Measurements from ENCODE around the gene PEX16. TPM values are rescaled to one million over a fixed set of nuclear protein-coding genes. Genes with fewer than 3 reads are reported as not detected.

PEX16 gene
- total RNA-seq, 1 donor: 24.6 TPM

DNA sequence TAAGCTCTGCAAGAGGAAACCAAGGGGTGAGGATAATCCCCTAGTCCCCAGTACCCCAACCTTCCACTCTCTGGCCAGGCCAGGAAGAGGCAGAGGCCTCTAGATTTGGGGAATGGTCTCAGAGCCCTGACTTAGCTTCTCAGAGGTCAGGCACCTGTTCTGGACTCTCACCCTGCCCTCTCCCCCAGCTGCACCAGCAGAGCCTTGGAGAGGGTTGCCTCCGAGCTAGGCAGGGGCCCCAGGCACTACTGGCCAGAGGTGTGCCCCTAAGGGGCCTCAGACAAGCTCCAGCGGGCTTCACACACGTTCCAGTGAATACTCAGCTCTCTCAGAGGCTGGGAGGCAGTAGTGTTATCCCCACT lies 18.6 kb downstream of the PEX16 start:
- TF ChIP-seq, protein P1, sequence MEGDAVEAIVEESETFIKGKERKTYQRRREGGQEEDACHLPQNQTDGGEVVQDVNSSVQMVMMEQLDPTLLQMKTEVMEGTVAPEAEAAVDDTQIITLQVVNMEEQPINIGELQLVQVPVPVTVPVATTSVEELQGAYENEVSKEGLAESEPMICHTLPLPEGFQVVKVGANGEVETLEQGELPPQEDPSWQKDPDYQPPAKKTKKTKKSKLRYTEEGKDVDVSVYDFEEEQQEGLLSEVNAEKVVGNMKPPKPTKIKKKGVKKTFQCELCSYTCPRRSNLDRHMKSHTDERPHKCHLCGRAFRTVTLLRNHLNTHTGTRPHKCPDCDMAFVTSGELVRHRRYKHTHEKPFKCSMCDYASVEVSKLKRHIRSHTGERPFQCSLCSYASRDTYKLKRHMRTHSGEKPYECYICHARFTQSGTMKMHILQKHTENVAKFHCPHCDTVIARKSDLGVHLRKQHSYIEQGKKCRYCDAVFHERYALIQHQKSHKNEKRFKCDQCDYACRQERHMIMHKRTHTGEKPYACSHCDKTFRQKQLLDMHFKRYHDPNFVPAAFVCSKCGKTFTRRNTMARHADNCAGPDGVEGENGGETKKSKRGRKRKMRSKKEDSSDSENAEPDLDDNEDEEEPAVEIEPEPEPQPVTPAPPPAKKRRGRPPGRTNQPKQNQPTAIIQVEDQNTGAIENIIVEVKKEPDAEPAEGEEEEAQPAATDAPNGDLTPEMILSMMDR (IDR thresholded peaks at IDR 0.05; ENCODE audit: insufficient read depth, low read depth, low read length): no peak
- H3K4me3 ChIP-seq (ENCODE audit: low read depth, low read length): no peak overlapping the region
- no peak for DNase-seq (ENCODE audit: low read depth)

DNA sequence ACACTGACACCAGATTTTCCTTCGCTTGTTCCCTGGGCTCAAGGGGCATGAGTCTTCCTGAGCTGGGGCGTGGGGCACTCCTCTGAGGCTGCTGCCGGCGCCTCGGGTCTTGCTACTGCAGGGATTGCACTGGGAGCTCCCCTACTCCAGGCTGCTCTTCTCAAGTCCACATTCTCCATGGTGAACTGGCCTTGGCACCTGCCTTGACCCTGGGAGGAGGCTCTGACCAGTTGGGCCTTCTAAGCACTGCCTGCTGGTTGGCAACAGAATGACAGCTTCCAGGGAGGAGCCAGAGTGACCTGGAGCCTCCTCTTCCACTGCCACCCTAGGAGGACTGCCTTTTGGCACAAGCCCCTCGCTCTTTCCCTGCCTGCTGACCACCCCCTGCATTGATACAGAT lies 20.1 kb downstream of the PEX16 start:
- TF ChIP-seq, protein P1 (IDR thresholded peaks at IDR 0.05; ENCODE audit: insufficient read depth, low read depth, low read length): no peak
- H3K4me3 ChIP-seq (ENCODE audit: low read depth, low read length): no peak overlapping the region
- no peak for DNase-seq (ENCODE audit: low read depth)

DNA sequence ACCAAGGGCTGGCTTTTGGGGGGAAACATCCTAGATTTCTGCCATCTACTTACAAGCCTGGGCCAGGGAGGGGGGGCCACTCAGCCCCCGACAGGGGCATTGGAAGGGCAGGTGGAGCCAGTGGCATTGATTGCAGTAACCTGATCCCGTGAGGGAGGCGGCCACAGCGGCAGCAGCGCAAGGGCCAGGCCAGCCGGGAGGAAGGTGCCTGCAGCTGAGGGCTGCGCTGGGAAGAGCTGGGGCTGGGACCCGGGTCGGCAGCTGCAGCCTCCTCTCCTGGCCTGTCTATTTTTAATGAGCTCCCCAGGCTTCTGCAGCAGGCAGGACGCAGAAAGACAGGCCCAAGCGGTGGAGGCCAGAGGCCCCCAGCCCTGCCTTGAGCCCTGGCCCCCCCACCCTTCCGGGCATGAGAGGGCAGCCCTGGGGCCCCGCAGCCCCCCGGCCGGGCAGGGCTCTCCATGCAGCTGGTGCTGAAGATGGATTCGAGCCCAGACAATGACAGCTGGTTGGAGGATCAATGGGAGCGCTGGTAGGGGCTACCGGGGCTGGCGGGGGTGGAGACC lies 21.2 kb downstream of the PEX16 start:
- H3K4me3 ChIP-seq (ENCODE audit: low read depth, low read length): no peak overlapping the region
- TF ChIP-seq, protein P1 (IDR thresholded peaks at IDR 0.05; ENCODE audit: insufficient read depth, low read depth, low read length): no peak
- no peak for DNase-seq (ENCODE audit: low read depth)

DNA sequence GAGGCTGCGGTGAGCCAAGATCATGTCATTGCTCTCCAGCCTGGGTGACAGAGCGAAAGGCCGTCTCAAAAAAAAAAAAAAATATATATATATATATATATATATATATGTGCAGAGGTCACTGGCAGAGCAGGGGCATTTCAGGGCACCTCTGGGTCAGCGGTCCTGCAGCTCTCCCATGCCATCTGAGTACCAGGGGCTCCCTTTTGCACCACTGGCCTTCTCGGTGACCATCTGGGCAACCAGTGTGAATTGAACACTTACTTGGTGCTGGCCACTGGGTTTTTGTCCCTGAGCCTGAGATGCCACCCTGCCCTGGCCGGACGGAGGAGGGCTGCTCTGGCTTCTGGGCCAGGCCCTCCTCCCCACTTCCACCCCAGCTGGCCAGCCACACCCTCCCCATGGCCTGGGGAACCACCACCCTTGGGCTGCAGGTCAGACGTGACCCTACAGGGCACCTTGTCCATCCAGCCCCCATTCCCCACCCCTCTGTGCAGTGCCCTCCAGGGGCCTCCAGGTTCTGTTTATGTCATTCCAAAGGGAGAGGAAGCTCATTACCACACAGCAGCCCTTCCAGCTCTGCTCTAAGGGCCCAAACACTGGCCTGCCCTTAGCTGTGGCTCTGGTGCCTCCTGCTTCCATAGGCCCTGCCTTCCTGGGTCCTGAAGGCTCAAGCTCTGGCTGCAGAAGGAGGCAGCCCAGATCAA lies 22.0 kb downstream of the PEX16 start:
- DNase-seq (ENCODE audit: low read depth): no peak
- no peak overlapping the region for H3K4me3 ChIP-seq (ENCODE audit: low read depth, low read length)
- TF ChIP-seq, protein P1 (IDR thresholded peaks at IDR 0.05; ENCODE audit: insufficient read depth, low read depth, low read length): no peak

DNA sequence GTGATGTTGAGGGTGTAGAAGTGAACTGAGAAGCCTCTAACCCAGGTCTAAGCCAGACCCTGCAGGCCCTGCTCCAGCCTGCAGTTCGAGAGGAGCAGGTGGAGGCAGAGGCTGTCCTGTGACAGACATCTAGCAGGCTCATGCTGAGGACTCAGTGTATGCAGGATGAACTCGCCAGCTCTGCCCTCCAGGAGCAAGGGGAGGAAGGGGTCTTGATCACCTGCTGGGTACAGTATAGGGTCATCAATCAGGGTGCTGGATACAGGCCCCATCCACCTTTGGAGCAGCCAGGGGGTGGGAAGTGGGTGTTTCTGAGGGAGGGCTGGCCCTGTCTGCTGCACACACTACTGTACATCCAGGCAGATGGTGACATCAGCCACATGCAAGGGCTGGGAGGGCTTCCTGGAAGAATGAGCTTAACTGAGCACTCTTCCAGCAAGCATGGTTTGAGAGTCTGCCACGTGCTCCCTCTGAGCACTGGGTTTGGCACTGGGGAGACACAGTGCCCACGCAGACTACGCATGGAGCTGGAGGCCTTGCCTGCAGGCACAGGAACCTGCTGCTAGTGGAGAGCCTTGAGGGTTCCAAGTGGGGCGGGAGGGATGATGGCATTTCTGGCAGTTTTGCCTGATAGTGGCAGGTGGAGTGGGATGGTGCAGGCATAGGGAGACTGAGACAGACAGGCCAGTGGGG lies 23.0 kb downstream of the PEX16 start:
- no peak for DNase-seq (ENCODE audit: low read depth)
- TF ChIP-seq, protein P1 (IDR thresholded peaks at IDR 0.05; ENCODE audit: insufficient read depth, low read depth, low read length): no peak
- no peak overlapping the region for H3K4me3 ChIP-seq (ENCODE audit: low read depth, low read length)

DNA sequence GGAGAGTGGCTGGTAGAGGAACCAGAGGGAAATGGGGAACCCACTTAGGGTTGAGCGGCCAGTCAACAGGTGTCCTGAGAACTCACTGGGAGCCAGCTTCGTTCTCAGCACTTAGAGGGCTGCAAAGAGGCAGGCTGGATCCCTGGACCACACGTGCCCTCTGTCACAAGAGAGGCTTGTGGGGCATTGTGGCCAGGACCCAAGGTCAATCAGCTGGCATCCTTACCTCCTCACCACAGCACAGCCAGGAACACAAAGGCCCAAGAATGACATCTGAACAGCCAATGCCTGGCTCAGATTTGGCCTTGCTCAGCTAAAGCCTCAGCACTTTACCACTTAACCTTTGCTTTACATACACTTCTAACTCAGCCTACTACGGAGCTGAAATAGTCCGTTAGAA lies 24.8 kb downstream of the PEX16 start:
- DNase-seq (ENCODE audit: low read depth): no peak
- TF ChIP-seq, protein P1 (IDR thresholded peaks at IDR 0.05; ENCODE audit: insufficient read depth, low read depth, low read length): no peak
- H3K4me3 ChIP-seq (ENCODE audit: low read depth, low read length): no peak overlapping the region

Measured in fibroblast of villous mesenchyme (primary cell).